Activated T-helper 1 cell treated with anti-CD3 and anti-CD28 coated beads, Interleukin-12 subunit alpha, Interleukin-12 subunit beta, Interleukin-2, Interleukin-4 antibody, amounts not matched to agents 30 ng/mL and 10 ng/mL and 1 ng/mL, durations not matched to agents 14 hours and 24 hours and 36 hours (primary cell): ENCODE measurements around the gene GBX2. TPM values are rescaled to one million over a fixed set of nuclear protein-coding genes. Genes with fewer than 3 reads are reported as not detected.
"Not testable (repeated sequence)": the region's sequence is repeated elsewhere in the genome, so short reads cannot be mapped to it uniquely, and the experiment has no call there.

Source experiments
- DNase-seq: peaks from one replicate; pipeline ENCODE4 v3.0.0; 2021; ENCODE audit warnings: low spot score
- H3K27ac Mint-ChIP-seq: one replicate; pipeline ENCODE4 v1.8.0; 2021; ENCODE audit warnings: mild to moderate bottlenecking, mixed read lengths
- H3K27me3 Mint-ChIP-seq: one replicate; pipeline ENCODE4 v1.8.0; 2022; ENCODE audit warnings: mild to moderate bottlenecking, moderate library complexity, mixed read lengths; ENCODE audit not compliant: insufficient read depth
- H3K36me3 Mint-ChIP-seq: one replicate; pipeline ENCODE4 v1.8.0; 2021; ENCODE audit warnings: low read depth, mixed read lengths
- H3K4me1 Mint-ChIP-seq: one replicate; pipeline ENCODE4 v1.8.0; 2021; ENCODE audit warnings: low read depth, mixed read lengths
- H3K4me3 Mint-ChIP-seq: one replicate; pipeline ENCODE4 v1.8.0; 2021; ENCODE audit warnings: mild to moderate bottlenecking, moderate library complexity, mixed read lengths
- H3K9me3 Mint-ChIP-seq: one replicate; pipeline ENCODE4 v1.8.0; 2021; ENCODE audit warnings: mixed read lengths
- intact Hi-C: fragments of 100-400 bp; cut with micrococcal nuclease; formaldehyde crosslinking; loops from one replicate; pipeline ENCODE4 v1.15.1; 2024
- total RNA-seq: library from RNA; stranded (reverse); gene quantifications from 2 replicates; pipeline ENCODE4 v1.2.3, GENCODE V29; 2022

The GBX2 gene
- total RNA-seq, 1 donor from 2014 or later: not detected

GRCh38 chr2:236143811-236144210, 24.4 kb downstream of the GBX2 start:
- H3K36me3 Mint-ChIP-seq: no peaks in the 10 kb centered on the region
- intact Hi-C loops: no loop called here
- DNase-seq: no peak
- no peak overlapping the region for H3K4me3 Mint-ChIP-seq
- peaks cover 9% of the 10 kb centered on the region for H3K27me3 Mint-ChIP-seq
- H3K27ac Mint-ChIP-seq: no peak overlapping the region
- H3K4me1 Mint-ChIP-seq: no peaks in the 10 kb centered on the region
- no peaks in the 10 kb centered on the region for H3K9me3 Mint-ChIP-seq

DNA sequence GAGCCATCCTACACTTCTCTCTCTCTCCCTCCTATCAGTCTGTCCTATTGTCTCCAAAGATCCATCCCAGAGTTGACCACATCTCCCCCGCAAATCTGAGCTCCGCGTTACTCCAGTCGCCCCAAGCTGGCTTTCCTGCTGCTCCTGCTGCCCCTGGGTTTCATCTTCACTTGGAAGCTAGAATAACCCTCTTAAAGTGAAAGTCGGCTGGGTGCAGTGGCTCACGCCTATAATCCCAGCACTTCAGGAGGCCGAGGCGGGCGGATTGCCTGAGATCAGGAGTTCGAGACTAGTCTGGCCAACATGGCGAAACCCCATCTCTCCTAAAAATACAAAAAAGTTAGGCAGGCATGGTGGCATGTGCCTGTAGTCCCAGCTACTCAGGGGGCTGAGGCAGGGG, 26.6 kb downstream of the GBX2 start:
- H3K27ac Mint-ChIP-seq: not testable (repeated sequence)

DNA sequence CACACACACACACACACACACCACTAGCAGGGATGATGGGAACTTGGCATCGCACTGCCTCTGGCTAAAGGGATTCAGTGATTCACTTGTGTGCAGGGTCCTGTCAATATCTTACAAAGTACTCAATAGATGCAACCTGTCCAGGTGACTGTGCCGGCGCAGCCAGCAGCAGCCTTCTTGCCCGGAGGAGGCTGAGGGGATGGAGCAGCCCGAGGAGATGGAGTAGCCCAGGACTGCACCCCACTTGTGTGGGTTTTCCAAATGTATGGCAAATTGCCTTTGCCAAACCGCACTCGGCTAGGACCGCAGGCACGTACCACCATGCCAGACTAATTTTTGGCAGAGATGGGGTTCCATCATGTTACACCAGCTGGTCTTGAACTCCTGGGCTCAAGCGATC, 31.1 kb downstream of the GBX2 start:
- Mint-ChIP-seq H3K4me1 (no peaks in the 10 kb centered on the region), H3K27ac (no peak overlapping the region), H3K27me3 (peaks cover 4% of the 10 kb centered on the region), H3K36me3 (no peaks in the 10 kb centered on the region), H3K9me3 (no peaks in the 10 kb centered on the region), H3K4me3 (no peak overlapping the region)
- no peak for DNase-seq
- intact Hi-C loops: no loop called here

More for the DNA sequence above, 26.6 kb downstream of the GBX2 start:
- H3K9me3 Mint-ChIP-seq, H3K27me3 Mint-ChIP-seq, intact Hi-C loops, H3K4me3 Mint-ChIP-seq, H3K36me3 Mint-ChIP-seq, H3K4me1 Mint-ChIP-seq, DNase-seq: not testable (repeated sequence)

- Mint-ChIP-seq H3K9me3 (no peaks in the 10 kb centered on the region), H3K36me3 (no peaks in the 10 kb centered on the region), H3K27ac (no peak overlapping the region), H3K4me3 (no peak overlapping the region), H3K4me1 (no peaks in the 10 kb centered on the region), H3K27me3 (peaks cover 2% of the 10 kb centered on the region)
- DNase-seq: no peak
- intact Hi-C loops: no loop called here
Observed at GRCh38 chr2:236136538-236136937, 31.6 kb downstream of the GBX2 start.

DNA sequence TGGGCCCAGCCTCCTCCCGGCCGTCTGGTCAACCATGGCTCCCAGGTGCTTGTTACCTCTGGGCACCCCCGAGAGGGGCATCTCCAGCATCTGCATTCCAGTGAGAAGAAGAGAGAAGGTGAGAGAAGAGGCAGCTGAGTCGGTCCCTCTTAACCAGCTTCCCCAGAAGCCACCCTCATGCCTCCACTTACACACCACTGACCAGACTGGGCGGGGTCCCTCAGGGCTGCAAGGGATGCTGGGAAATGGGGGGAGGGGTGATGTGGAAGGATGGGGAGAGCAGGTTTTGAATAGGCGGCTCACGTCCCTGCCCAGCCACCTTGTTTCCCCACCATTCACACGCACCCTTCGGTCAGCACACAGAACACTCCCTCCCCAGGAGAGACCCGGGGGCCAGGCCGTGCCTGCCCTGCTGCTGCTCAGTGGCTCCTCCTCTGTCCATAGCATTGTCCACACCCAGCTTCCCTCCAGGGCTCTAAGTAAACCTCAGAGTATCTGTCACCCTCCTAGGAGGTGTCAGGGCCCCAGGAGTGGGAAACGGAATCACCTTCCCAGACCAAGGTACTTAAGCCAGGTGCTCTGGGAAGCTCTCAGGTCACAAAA, 34.7 kb downstream of the GBX2 start:
- no peaks in the 10 kb centered on the region for H3K36me3 Mint-ChIP-seq
- no peak for DNase-seq
- no peaks in the 10 kb centered on the region for H3K4me1 Mint-ChIP-seq
- no peaks in the 10 kb centered on the region for H3K27me3 Mint-ChIP-seq
- intact Hi-C loops: no loop called here
- H3K4me3 Mint-ChIP-seq: no peak overlapping the region
- H3K27ac Mint-ChIP-seq: no peak overlapping the region
- no peaks in the 10 kb centered on the region for H3K9me3 Mint-ChIP-seq

GRCh38 chr2:236131073-236131692, 37.0 kb downstream of the GBX2 start:
- no peaks in the 10 kb centered on the region for H3K36me3 Mint-ChIP-seq
- no peak overlapping the region for H3K27ac Mint-ChIP-seq
- intact Hi-C loops: no loop called here
- H3K9me3 Mint-ChIP-seq: no peaks in the 10 kb centered on the region
- no peaks in the 10 kb centered on the region for H3K27me3 Mint-ChIP-seq
- no peaks in the 10 kb centered on the region for H3K4me1 Mint-ChIP-seq
- DNase-seq: no peak
- H3K4me3 Mint-ChIP-seq: no peak overlapping the region

GRCh38 chr2:236130349-236130998, 37.7 kb downstream of the GBX2 start:
- H3K4me3 Mint-ChIP-seq: no peak overlapping the region
- no peaks in the 10 kb centered on the region for H3K4me1 Mint-ChIP-seq
- H3K27me3 Mint-ChIP-seq: no peaks in the 10 kb centered on the region
- no peaks in the 10 kb centered on the region for H3K36me3 Mint-ChIP-seq
- no peak overlapping the region for H3K27ac Mint-ChIP-seq
- H3K9me3 Mint-ChIP-seq: no peaks in the 10 kb centered on the region
- intact Hi-C loops: no loop called here
- no peak for DNase-seq

GRCh38 chr2:236129935-236130334, 38.3 kb downstream of the GBX2 start:
- Mint-ChIP-seq H3K4me1 (no peaks in the 10 kb centered on the region), H3K9me3 (no peaks in the 10 kb centered on the region), H3K27me3 (no peaks in the 10 kb centered on the region), H3K36me3 (no peaks in the 10 kb centered on the region), H3K27ac (no peak overlapping the region), H3K4me3 (no peak overlapping the region)
- intact Hi-C loops: no loop called here
- no peak for DNase-seq

DNA sequence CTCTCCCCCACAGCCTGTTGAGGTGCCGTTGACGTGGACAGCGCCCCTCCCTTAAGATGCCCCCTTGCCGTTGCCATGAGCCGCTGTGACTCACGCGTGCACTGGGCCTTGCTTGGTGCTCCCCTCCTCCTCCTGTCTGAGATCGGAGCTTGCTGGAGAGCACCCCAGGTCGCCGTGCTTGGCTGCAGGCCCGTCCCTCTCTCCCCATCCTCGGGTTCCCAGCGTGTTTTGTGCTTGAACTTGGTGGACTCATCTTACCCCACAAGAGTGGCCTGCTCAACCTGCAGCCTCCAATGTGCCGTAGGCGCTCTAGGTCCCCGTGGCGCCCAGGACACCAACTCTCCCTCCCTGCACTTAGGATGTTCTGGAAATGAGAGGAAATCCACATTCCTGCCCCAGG, 39.9 kb downstream of the GBX2 start:
- no peaks in the 10 kb centered on the region for H3K36me3 Mint-ChIP-seq
- DNase-seq: no peak
- no peak overlapping the region for H3K27ac Mint-ChIP-seq
- intact Hi-C loops: no loop called here
- H3K4me3 Mint-ChIP-seq: no peak overlapping the region
- H3K27me3 Mint-ChIP-seq: no peaks in the 10 kb centered on the region
- H3K9me3 Mint-ChIP-seq: no peaks in the 10 kb centered on the region
- H3K4me1 Mint-ChIP-seq: no peaks in the 10 kb centered on the region

DNA sequence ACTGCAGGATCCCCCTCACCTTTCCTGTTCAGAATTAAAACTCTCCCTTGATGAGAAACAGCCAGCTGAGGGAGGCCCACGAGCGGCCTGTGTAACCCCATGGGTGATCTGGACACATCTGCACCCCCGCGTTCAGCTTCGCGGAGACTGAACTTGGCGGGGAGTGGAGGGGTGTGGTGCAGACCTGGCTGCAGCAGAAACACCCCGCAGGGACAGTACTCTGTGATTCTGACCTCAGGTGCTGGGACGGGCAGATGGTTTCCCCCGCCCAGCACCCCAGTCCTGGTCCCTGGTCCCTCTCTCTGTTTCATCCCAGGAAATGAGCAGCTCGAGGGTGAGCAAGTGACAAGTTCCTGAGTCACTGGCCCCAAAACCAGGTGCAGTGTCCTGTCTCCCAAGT, 41.2 kb downstream of the GBX2 start:
- H3K27ac Mint-ChIP-seq: no peak overlapping the region
- intact Hi-C loops: no loop called here
- no peak overlapping the region for H3K4me3 Mint-ChIP-seq
- no peaks in the 10 kb centered on the region for H3K4me1 Mint-ChIP-seq
- DNase-seq: no peak
- no peaks in the 10 kb centered on the region for H3K27me3 Mint-ChIP-seq
- H3K36me3 Mint-ChIP-seq: no peaks in the 10 kb centered on the region
- H3K9me3 Mint-ChIP-seq: no peaks in the 10 kb centered on the region

DNA sequence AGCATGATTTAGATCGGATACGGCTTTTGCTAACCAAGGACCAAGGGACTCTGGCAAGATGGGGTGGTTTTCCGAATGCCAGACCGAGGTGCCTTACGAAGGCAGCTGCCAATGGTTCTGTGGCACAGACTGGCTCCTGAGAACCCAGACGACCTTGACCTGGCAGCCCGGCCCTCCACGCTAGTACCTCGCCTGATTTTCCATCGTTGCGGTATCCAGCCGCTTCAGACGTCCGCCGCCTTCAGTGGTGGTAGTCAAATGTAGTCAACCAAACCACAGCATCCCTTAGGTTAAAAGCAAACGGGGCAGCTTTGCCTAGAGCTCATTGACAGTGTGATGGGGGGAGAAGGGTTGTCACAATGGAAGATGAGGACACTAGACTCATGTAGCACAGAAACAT, 42.6 kb downstream of the GBX2 start:
- no peak overlapping the region for H3K27ac Mint-ChIP-seq
- no peak overlapping the region for H3K4me3 Mint-ChIP-seq

DNA sequence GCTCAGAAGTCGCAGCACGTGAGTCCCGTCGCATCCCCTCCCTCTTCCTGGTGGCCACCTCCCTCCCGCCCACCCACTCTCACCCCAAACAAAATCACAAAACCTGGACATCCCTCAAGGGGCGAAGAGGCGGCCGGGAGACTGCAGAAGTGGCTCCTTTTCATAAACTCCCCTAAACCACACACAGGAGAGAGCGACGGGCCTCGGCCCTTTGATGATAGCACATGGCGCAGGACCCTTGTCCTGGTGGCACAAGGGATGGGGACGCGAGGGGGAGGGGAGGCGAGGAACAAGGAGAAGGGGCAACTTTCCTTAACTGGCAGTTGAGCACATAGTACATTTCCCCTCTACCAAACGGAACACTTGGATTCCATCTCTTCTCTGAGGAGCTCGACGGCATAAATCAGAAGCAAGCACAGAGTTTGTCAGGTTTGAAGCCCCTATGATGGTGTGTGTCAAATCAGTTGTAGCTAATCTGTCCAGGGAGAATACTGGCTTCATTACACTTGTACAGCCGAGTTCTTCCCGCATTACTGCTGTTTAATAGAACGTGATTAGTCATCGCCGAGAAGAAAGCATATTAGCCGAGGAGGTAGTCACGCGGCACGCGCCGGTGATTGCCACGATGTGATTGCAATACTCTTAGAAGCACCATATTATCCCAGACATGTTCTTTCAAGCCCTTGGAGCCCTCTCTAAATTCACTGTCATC, 43.8 kb downstream of the GBX2 start:
- Mint-ChIP-seq H3K4me1 (no peaks in the 10 kb centered on the region), H3K36me3 (no peaks in the 10 kb centered on the region), H3K27me3 (peaks cover 3% of the 10 kb centered on the region), H3K27ac (no peak overlapping the region), H3K9me3 (no peaks in the 10 kb centered on the region), H3K4me3 (no peak overlapping the region)
- no peak for DNase-seq
- intact Hi-C loops: no loop called here

More for the DNA sequence above, 42.6 kb downstream of the GBX2 start:
- H3K9me3 Mint-ChIP-seq: no peaks in the 10 kb centered on the region
- no peak for DNase-seq
- intact Hi-C loops: no loop called here
- no peaks in the 10 kb centered on the region for H3K36me3 Mint-ChIP-seq
- H3K4me1 Mint-ChIP-seq: no peaks in the 10 kb centered on the region
- H3K27me3 Mint-ChIP-seq: no peaks in the 10 kb centered on the region

DNA sequence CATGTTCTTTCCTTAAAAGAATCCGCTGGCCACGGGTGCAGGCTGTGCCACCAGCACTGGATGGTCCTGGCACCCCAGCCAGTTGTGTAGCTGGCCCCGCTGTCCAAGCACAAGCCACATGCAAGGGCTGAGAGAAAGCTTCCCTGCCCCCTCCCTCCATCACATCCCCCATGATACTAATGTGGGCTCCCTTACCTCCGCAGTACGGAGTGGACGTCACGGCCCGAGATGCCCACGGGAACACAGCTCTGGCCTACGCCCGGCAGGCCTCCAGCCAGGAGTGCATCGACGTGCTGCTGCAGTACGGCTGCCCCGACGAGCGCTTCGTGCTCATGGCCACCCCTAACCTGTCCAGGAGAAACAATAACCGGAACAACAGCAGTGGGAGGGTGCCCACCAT, 44.5 kb downstream of the GBX2 start:
- no peaks in the 10 kb centered on the region for H3K36me3 Mint-ChIP-seq
- intact Hi-C loops: no loop called here

More for the DNA sequence above, 44.5 kb downstream of the GBX2 start:
- Mint-ChIP-seq H3K4me1 (no peaks in the 10 kb centered on the region), H3K4me3 (no peak overlapping the region), H3K27ac (no peak overlapping the region), H3K27me3 (peaks cover 3% of the 10 kb centered on the region), H3K9me3 (no peaks in the 10 kb centered on the region)
- DNase-seq: no peak
